ENCODE measurements around the gene RPGRIP1L.

Gene RPGRIP1L

GRCh38 chr16:53736297-53736696 lies 32.6 kb upstream of the RPGRIP1L start:
- no peaks in the 10 kb centered on the region for H3K27me3 ChIP-seq (replicated peaks; ENCODE audit: control insufficient read depth, insufficient read depth, low read length)
- DNase-seq (ENCODE audit: low read depth): no peak

GRCh38 chr16:53734908-53735307 lies 31.2 kb upstream of the RPGRIP1L start:
- Histone ChIP-seq H3K36me3 (ENCODE audit: control insufficient read depth, insufficient read depth, low read length, severe bottlenecking) (no peaks in the 10 kb centered on the region), H3K4me1 (ENCODE audit: control insufficient read depth, insufficient read depth, low read length) (peaks cover 6% of the 10 kb centered on the region), H3K27me3 (replicated peaks; ENCODE audit: control insufficient read depth, insufficient read depth, low read length) (no peaks in the 10 kb centered on the region), H3K9ac (ENCODE audit: low read length) (no peak overlapping the region), H3K4me3 (ENCODE audit: low read length) (no peak overlapping the region), H3K9me3 (ENCODE audit: control insufficient read depth, low read length) (no peaks in the 10 kb centered on the region)
- no peak for DNase-seq (ENCODE audit: low read depth)

More at GRCh38 chr16:53736297-53736696, 32.6 kb upstream of the RPGRIP1L start:
- Histone ChIP-seq H3K4me1 (ENCODE audit: control insufficient read depth, insufficient read depth, low read length) (peaks cover 6% of the 10 kb centered on the region), H3K9me3 (ENCODE audit: control insufficient read depth, low read length) (no peaks in the 10 kb centered on the region), H3K9ac (ENCODE audit: low read length) (no peak overlapping the region), H3K36me3 (ENCODE audit: control insufficient read depth, insufficient read depth, low read length, severe bottlenecking) (no peaks in the 10 kb centered on the region), H3K4me3 (ENCODE audit: low read length) (no peak overlapping the region)

GRCh38 chr16:53732296-53732929 lies 28.8 kb upstream of the RPGRIP1L start:
- H3K27me3 ChIP-seq (replicated peaks; ENCODE audit: control insufficient read depth, insufficient read depth, low read length): no peaks in the 10 kb centered on the region
- H3K36me3 ChIP-seq (ENCODE audit: control insufficient read depth, insufficient read depth, low read length, severe bottlenecking): no peaks in the 10 kb centered on the region
- H3K9ac ChIP-seq (ENCODE audit: low read length): no peak overlapping the region
- H3K9me3 ChIP-seq (ENCODE audit: control insufficient read depth, low read length): no peaks in the 10 kb centered on the region
- DNase-seq (ENCODE audit: low read depth): peak; percentile 52
- H3K4me1 ChIP-seq (ENCODE audit: control insufficient read depth, insufficient read depth, low read length): peaks cover 9% of the 10 kb centered on the region
- no peak overlapping the region for H3K4me3 ChIP-seq (ENCODE audit: low read length)

GRCh38 chr16:53730693-53731092 lies 27.0 kb upstream of the RPGRIP1L start:
- H3K4me3 ChIP-seq (ENCODE audit: low read length): no peak overlapping the region
- no peaks in the 10 kb centered on the region for H3K27me3 ChIP-seq (replicated peaks; ENCODE audit: control insufficient read depth, insufficient read depth, low read length)
- no peaks in the 10 kb centered on the region for H3K36me3 ChIP-seq (ENCODE audit: control insufficient read depth, insufficient read depth, low read length, severe bottlenecking)
- DNase-seq (ENCODE audit: low read depth): no peak
- peaks cover 24% of the 10 kb centered on the region for H3K4me1 ChIP-seq (ENCODE audit: control insufficient read depth, insufficient read depth, low read length)
- H3K9me3 ChIP-seq (ENCODE audit: control insufficient read depth, low read length): no peaks in the 10 kb centered on the region
- no peak overlapping the region for H3K9ac ChIP-seq (ENCODE audit: low read length)

GRCh38 chr16:53726625-53727024 lies 23.0 kb upstream of the RPGRIP1L start:
- peak; percentile 46 for DNase-seq (ENCODE audit: low read depth)
- Histone ChIP-seq H3K9me3 (ENCODE audit: control insufficient read depth, low read length) (no peaks in the 10 kb centered on the region), H3K27me3 (replicated peaks; ENCODE audit: control insufficient read depth, insufficient read depth, low read length) (no peaks in the 10 kb centered on the region), H3K9ac (ENCODE audit: low read length) (no peak overlapping the region), H3K4me3 (ENCODE audit: low read length) (no peak overlapping the region), H3K36me3 (ENCODE audit: control insufficient read depth, insufficient read depth, low read length, severe bottlenecking) (no peaks in the 10 kb centered on the region), H3K4me1 (ENCODE audit: control insufficient read depth, insufficient read depth, low read length) (peaks cover 26% of the 10 kb centered on the region)

GRCh38 chr16:53721017-53721416 lies 17.4 kb upstream of the RPGRIP1L start:
- no peaks in the 10 kb centered on the region for H3K36me3 ChIP-seq (ENCODE audit: control insufficient read depth, insufficient read depth, low read length, severe bottlenecking)
- H3K9ac ChIP-seq (ENCODE audit: low read length): no peak overlapping the region
- no peaks in the 10 kb centered on the region for H3K9me3 ChIP-seq (ENCODE audit: control insufficient read depth, low read length)
- H3K4me1 ChIP-seq (ENCODE audit: control insufficient read depth, insufficient read depth, low read length): peaks cover 43% of the 10 kb centered on the region
- DNase-seq (ENCODE audit: low read depth): no peak
- no peaks in the 10 kb centered on the region for H3K27me3 ChIP-seq (replicated peaks; ENCODE audit: control insufficient read depth, insufficient read depth, low read length)
- no peak overlapping the region for H3K4me3 ChIP-seq (ENCODE audit: low read length)

GRCh38 chr16:53717577-53717976 lies 13.9 kb upstream of the RPGRIP1L start:
- H3K4me1 ChIP-seq (ENCODE audit: control insufficient read depth, insufficient read depth, low read length): peaks cover 66% of the 10 kb centered on the region
- H3K4me3 ChIP-seq (ENCODE audit: low read length): no peak overlapping the region
- H3K36me3 ChIP-seq (ENCODE audit: control insufficient read depth, insufficient read depth, low read length, severe bottlenecking): no peaks in the 10 kb centered on the region
- H3K27me3 ChIP-seq (replicated peaks; ENCODE audit: control insufficient read depth, insufficient read depth, low read length): no peaks in the 10 kb centered on the region
- no peak for DNase-seq (ENCODE audit: low read depth)
- H3K9me3 ChIP-seq (ENCODE audit: control insufficient read depth, low read length): no peaks in the 10 kb centered on the region
- H3K9ac ChIP-seq (ENCODE audit: low read length): peak overlapping the region; percentile 43

- no peaks in the 10 kb centered on the region for H3K9me3 ChIP-seq (ENCODE audit: control insufficient read depth, low read length)
- H3K4me3 ChIP-seq (ENCODE audit: low read length): peak overlapping the region; percentile 64
- H3K27me3 ChIP-seq (replicated peaks; ENCODE audit: control insufficient read depth, insufficient read depth, low read length): no peaks in the 10 kb centered on the region
- H3K9ac ChIP-seq (ENCODE audit: low read length): peak overlapping the region; percentile 78
- no peak for DNase-seq (ENCODE audit: low read depth)
- no peaks in the 10 kb centered on the region for H3K36me3 ChIP-seq (ENCODE audit: control insufficient read depth, insufficient read depth, low read length, severe bottlenecking)
- peaks cover 76% of the 10 kb centered on the region for H3K4me1 ChIP-seq (ENCODE audit: control insufficient read depth, insufficient read depth, low read length)
Observed at GRCh38 chr16:53715023-53715384, 11.3 kb upstream of the RPGRIP1L start.

GRCh38 chr16:53714205-53715022 lies 10.8 kb upstream of the RPGRIP1L start:
- Histone ChIP-seq H3K4me3 (ENCODE audit: low read length) (peak overlapping the region; percentile 64), H3K4me1 (ENCODE audit: control insufficient read depth, insufficient read depth, low read length) (peaks cover 71% of the 10 kb centered on the region), H3K9ac (ENCODE audit: low read length) (peak overlapping the region; percentile 78), H3K27me3 (replicated peaks; ENCODE audit: control insufficient read depth, insufficient read depth, low read length) (no peaks in the 10 kb centered on the region), H3K9me3 (ENCODE audit: control insufficient read depth, low read length) (no peaks in the 10 kb centered on the region), H3K36me3 (ENCODE audit: control insufficient read depth, insufficient read depth, low read length, severe bottlenecking) (no peaks in the 10 kb centered on the region)
- no peak for DNase-seq (ENCODE audit: low read depth)

GRCh38 chr16:53713403-53714204 lies 9.9 kb upstream of the RPGRIP1L start:
- Histone ChIP-seq H3K27me3 (replicated peaks; ENCODE audit: control insufficient read depth, insufficient read depth, low read length) (no peaks in the 10 kb centered on the region), H3K9ac (ENCODE audit: low read length) (peak overlapping the region; percentile 78), H3K36me3 (ENCODE audit: control insufficient read depth, insufficient read depth, low read length, severe bottlenecking) (no peaks in the 10 kb centered on the region), H3K4me3 (ENCODE audit: low read length) (peak overlapping the region; percentile 64), H3K9me3 (ENCODE audit: control insufficient read depth, low read length) (no peaks in the 10 kb centered on the region), H3K4me1 (ENCODE audit: control insufficient read depth, insufficient read depth, low read length) (peaks cover 66% of the 10 kb centered on the region)
- peak; percentile 29 for DNase-seq (ENCODE audit: low read depth)

GRCh38 chr16:53712065-53712464 lies 8.4 kb upstream of the RPGRIP1L start:
- Histone ChIP-seq H3K27me3 (replicated peaks; ENCODE audit: control insufficient read depth, insufficient read depth, low read length) (no peaks in the 10 kb centered on the region), H3K9me3 (ENCODE audit: control insufficient read depth, low read length) (no peaks in the 10 kb centered on the region), H3K36me3 (ENCODE audit: control insufficient read depth, insufficient read depth, low read length, severe bottlenecking) (no peaks in the 10 kb centered on the region), H3K4me3 (ENCODE audit: low read length) (no peak overlapping the region), H3K9ac (ENCODE audit: low read length) (no peak overlapping the region), H3K4me1 (ENCODE audit: control insufficient read depth, insufficient read depth, low read length) (peaks cover 59% of the 10 kb centered on the region)
- DNase-seq (ENCODE audit: low read depth): no peak
